GM06990 (cell line): ENCODE data around the gene PMM1.
"Not testable (repeated sequence)": the region's sequence is repeated elsewhere in the genome, so short reads cannot be mapped to it uniquely, and the experiment has no call there.

ENCODE experiments used
- DNase-seq: peaks from one replicate; pipeline ENCODE4 v3.0.0-alpha.2; 2011; ENCODE audit not compliant: insufficient read length; ENCODE audit errors: extremely low read depth
- H3K27me3 ChIP-seq: replicated peaks from 2 replicates; pipeline ENCODE4 v1.6.0; 2011; ENCODE audit warnings: low read length; ENCODE audit not compliant: control insufficient read depth, insufficient read depth
- H3K36me3 ChIP-seq: 2 replicates; pipeline ENCODE4 v1.5.1; 2011; ENCODE audit warnings: low read length; ENCODE audit not compliant: control insufficient read depth, insufficient read depth
- H3K4me3 ChIP-seq: replicated peaks from 2 replicates; pipeline ENCODE4 v1.5.1; 2011; ENCODE audit warnings: low read depth, mild to moderate bottlenecking, control low read depth, low read length
- CTCF ChIP-seq: IDR thresholded peaks from 2 replicates; pipeline ENCODE4 v1.5.1; 2011; ENCODE audit warnings: low read length, control low read depth, mild to moderate bottlenecking, inconsistent platforms; ENCODE audit not compliant: insufficient read depth, poor library complexity, severe bottlenecking

The PMM1 gene

GRCh38 chr22:41598891-41599635 is 9.4 kb upstream of the PMM1 start:
- TF ChIP-seq CTCF, result no peak
- peaks cover 20% of the 10 kb centered on the region for H3K36me3 ChIP-seq
- no peaks in the 10 kb centered on the region for H3K27me3 ChIP-seq
- H3K4me3 ChIP-seq, result no peak overlapping the region
- DNase-seq, result no peak

DNA sequence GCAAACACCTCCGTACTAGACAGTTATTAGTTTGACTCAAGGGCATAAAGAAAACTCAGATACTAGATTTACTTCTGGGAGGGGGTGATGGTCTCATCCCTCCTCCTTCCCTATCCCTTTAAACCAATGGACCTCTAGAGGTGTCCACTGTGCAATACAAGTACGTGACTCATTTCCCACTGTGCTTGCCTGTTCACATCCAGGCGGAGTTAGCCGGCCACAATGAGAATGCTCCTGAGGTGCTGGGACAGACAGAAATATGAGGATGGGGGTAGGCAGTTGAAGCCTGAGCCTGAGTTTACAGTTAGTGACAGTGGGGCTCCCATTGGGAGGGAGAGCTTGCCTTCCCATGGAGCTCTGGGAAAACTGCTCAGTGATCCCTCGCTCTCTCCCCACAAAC is 8.4 kb upstream of the PMM1 start:
- TF ChIP-seq CTCF, result no peak
- no peaks in the 10 kb centered on the region for H3K27me3 ChIP-seq
- no peak for DNase-seq

GRCh38 chr22:41597635-41597953 is 8.0 kb upstream of the PMM1 start:
- no peak overlapping the region for H3K4me3 ChIP-seq

More for the DNA sequence above, 8.4 kb upstream of the PMM1 start:
- Histone ChIP-seq H3K36me3 (peaks cover 19% of the 10 kb centered on the region), H3K4me3 (no peak overlapping the region)

DNA sequence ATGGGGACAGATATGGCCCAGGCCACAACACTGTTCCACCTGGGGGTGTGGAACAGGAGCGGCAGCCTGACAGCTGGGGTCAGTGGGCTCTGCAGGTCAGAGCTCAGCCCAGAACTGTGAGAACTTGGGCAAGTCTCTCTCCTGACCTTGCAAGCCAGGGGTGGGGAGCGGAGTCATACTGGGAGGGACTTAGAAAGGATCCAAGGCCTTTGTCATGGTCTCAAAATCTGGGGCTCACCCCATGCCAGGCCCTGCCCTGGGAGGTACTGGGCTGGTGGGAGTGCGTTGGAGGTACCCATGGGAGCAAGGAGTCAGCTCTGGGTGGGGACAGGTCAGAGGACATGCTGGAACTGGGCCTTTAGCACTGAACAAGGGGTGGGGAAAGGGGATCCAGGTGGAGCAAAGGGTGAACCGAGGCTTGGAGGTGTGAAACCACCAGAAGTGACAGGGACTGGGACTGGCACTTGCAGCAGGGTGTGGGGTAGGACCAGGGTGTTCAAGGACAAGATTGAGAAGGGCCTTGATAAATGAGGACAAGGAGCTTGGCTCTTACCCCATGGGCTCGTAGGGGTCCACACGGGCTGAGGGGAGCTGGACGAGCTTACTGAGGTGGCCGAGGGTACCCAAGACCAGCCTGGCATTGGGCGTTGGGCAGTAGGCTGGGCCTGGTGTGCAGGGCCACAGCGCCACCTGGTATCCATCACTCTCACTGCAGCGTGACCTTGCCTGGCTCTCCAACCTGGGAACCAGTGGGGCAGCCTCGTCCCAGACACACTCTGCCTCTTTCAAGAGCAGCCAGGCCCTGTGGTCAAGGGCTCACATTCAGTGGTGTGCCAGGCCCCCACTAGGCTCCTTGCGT is 7.4 kb upstream of the PMM1 start:
- Histone ChIP-seq H3K36me3 (peaks cover 10% of the 10 kb centered on the region), H3K27me3 (no peaks in the 10 kb centered on the region), H3K4me3 (no peak overlapping the region)
- DNase-seq, result peak; percentile 39
- peak; percentile 64 for TF ChIP-seq CTCF

More at GRCh38 chr22:41597635-41597953, 8.0 kb upstream of the PMM1 start:
- H3K36me3 ChIP-seq, result peaks cover 15% of the 10 kb centered on the region
- no peak for DNase-seq
- TF ChIP-seq CTCF, result no peak
- H3K27me3 ChIP-seq, result no peaks in the 10 kb centered on the region

DNA sequence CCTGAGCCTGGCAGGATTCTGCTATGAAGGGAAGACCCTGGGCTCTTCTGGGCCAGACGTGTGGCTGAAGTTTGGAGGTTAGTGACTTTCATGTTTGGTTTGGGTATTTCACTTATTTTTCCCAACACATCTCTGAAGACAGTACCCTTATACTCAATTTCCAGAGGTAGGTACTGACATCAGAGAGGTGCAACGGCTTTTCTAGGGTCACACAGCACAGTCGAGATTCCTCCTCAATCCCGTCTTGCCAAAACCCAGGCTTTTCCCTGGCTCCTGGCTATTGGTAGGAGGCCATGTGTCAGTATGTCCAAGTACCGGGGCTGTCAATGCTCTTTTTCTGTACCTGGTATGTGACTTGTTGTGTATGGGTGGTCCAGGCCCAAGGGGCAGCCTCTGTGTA is 6.1 kb upstream of the PMM1 start:
- TF ChIP-seq CTCF, result no peak
- DNase-seq, result no peak
- no peaks in the 10 kb centered on the region for H3K27me3 ChIP-seq
- peaks cover 6% of the 10 kb centered on the region for H3K36me3 ChIP-seq
- no peak overlapping the region for H3K4me3 ChIP-seq

- not testable (repeated sequence) for H3K4me3 ChIP-seq, DNase-seq, H3K36me3 ChIP-seq, H3K27me3 ChIP-seq
These were observed 3.8 kb upstream of the PMM1 start for GRCh38 chr22:41593336-41593960.
